CD4-positive, alpha-beta T cell treated with Interleukin-2 at 100 ng/mL for 4 hours (primary cell): Measurements from ENCODE around the gene SPTLC3.
"Not testable (repeated sequence)": the region's sequence is repeated elsewhere in the genome, so short reads cannot be mapped to it uniquely, and the experiment has no call there.

ENCODE experiments used
- DNase-seq: peaks from one replicate; pipeline ENCODE4 v3.0.0-alpha.2; 2020; ENCODE audit warnings: low spot score

SPTLC3 gene

GRCh38 chr20:13008761-13009681 lies at the start of gene SPTLC3:
SPTLC3 (plus strand) TSS chr20:13008972; CDS start chr20:13009268, 296 bp downstream.
- no peak for DNase-seq

- DNase-seq = no peak
Observed at GRCh38 chr20:12961725-12962124, 47.0 kb upstream of the SPTLC3 start.

GRCh38 chr20:12962895-12963294 lies 45.9 kb upstream of the SPTLC3 start:
- no peak for DNase-seq

GRCh38 chr20:12963416-12963815 lies 45.4 kb upstream of the SPTLC3 start:
- DNase-seq = no peak

GRCh38 chr20:12965212-12965869 lies 43.4 kb upstream of the SPTLC3 start:
- no peak for DNase-seq

- DNase-seq = no peak
Observed at GRCh38 chr20:12965870-12966251, 42.9 kb upstream of the SPTLC3 start.

- DNase-seq = no peak
Observed at GRCh38 chr20:12966468-12967085, 42.2 kb upstream of the SPTLC3 start.

- DNase-seq = no peak
Observed at GRCh38 chr20:12967932-12968331, 40.8 kb upstream of the SPTLC3 start.

- no peak for DNase-seq
Observed at GRCh38 chr20:12968472-12968871, 40.3 kb upstream of the SPTLC3 start.

- DNase-seq = no peak
Observed at GRCh38 chr20:12969071-12969669, 39.6 kb upstream of the SPTLC3 start.

GRCh38 chr20:12970372-12970821 lies 38.4 kb upstream of the SPTLC3 start:
- no peak for DNase-seq

- no peak for DNase-seq
Observed at GRCh38 chr20:12975833-12976608, 32.8 kb upstream of the SPTLC3 start.

- no peak for DNase-seq
Observed at GRCh38 chr20:12976720-12977309, 32.0 kb upstream of the SPTLC3 start.

- no peak for DNase-seq
Observed at GRCh38 chr20:12977328-12978125, 31.2 kb upstream of the SPTLC3 start.

- no peak for DNase-seq
Observed at GRCh38 chr20:12978126-12978394, 30.7 kb upstream of the SPTLC3 start.

GRCh38 chr20:12978613-12979495 lies 29.9 kb upstream of the SPTLC3 start:
- DNase-seq = no peak

- DNase-seq = not testable (repeated sequence)
Observed at GRCh38 chr20:12979713-12980112, 29.1 kb upstream of the SPTLC3 start.

GRCh38 chr20:12982098-12982497 lies 26.7 kb upstream of the SPTLC3 start:
- DNase-seq = no peak

GRCh38 chr20:12984069-12984765 lies 24.6 kb upstream of the SPTLC3 start:
- DNase-seq = no peak
